CD8-positive, alpha-beta memory T cell (primary cell): ENCODE results near the gene RNF5. TPM values are rescaled to one million over a fixed set of nuclear protein-coding genes. Genes with fewer than 3 reads are reported as not detected.

Experiments used
- CTCF ChIA-PET: fragments of 350-600 bp; sonication (Branson Sonifier 250); formaldehyde crosslinking; loops from one replicate; lab custom pipeline; 2021; ENCODE audit warnings: antibody characterized with exemption; lab: Charles Lee
- POLR2A ChIA-PET: fragments of 350-600 bp; sonication (Branson Sonifier 250); formaldehyde crosslinking; loops from one replicate; lab custom pipeline; 2021; ENCODE audit warnings: antibody characterized with exemption; lab: Charles Lee
- DNase-seq, 5 donors: peaks; one replicate each; pipeline versions ENCODE4 v3.0.0 to v3.0.0-alpha.2; 2020 to 2022; ENCODE audit warnings: mixed read lengths in 1 of 5
- H3K27ac ChIP-seq: one replicate; pipeline ENCODE4 v1.7.0; 2013; ENCODE audit warnings: low read depth, mild to moderate bottlenecking, low read length, moderate library complexity
- H3K27me3 ChIP-seq: 2 replicates; pipeline ENCODE4 v1.7.0; 2013; ENCODE audit warnings: low read length, mild to moderate bottlenecking; ENCODE audit not compliant: insufficient read depth, poor library complexity, severe bottlenecking
- H3K36me3 ChIP-seq: 2 replicates; pipeline ENCODE4 v1.7.0; 2013; ENCODE audit warnings: mild to moderate bottlenecking, low read length, moderate library complexity; ENCODE audit not compliant: insufficient read depth
- H3K4me1 ChIP-seq: 2 replicates; pipeline ENCODE4 v1.7.0; 2013; ENCODE audit warnings: mild to moderate bottlenecking, low read length, moderate library complexity; ENCODE audit not compliant: insufficient read depth
- H3K4me3 ChIP-seq: 2 replicates; pipeline ENCODE4 v1.7.0; 2013; ENCODE audit warnings: mild to moderate bottlenecking, low read length
- H3K9me3 ChIP-seq: 2 replicates; pipeline ENCODE4 v1.7.0; 2013; ENCODE audit warnings: mild to moderate bottlenecking, low read length
- H3K27ac Mint-ChIP-seq, 8 donors: one replicate each; pipeline ENCODE4 v1.8.0; 2020 to 2021; ENCODE audit warnings: mixed read lengths in 8 of 8, mild to moderate bottlenecking in 6 of 8, inconsistent platforms in 3 of 8, moderate library complexity in 3 of 8
- H3K27me3 Mint-ChIP-seq, 2 donors: one replicate each; pipeline ENCODE4 v1.8.0; 2020 to 2021; ENCODE audit warnings: mixed read lengths in 2 of 2, mild to moderate bottlenecking in 1 of 2, moderate library complexity in 1 of 2
- H3K36me3 Mint-ChIP-seq, 3 donors: one replicate each; pipeline ENCODE4 v1.8.0; 2020 to 2021; ENCODE audit warnings: mixed read lengths in 3 of 3, inconsistent platforms in 1 of 3, mild to moderate bottlenecking in 1 of 3
- H3K4me1 Mint-ChIP-seq, 3 donors: one replicate each; pipeline ENCODE4 v1.8.0; 2020 to 2021; ENCODE audit warnings: mixed read lengths in 3 of 3, inconsistent platforms in 1 of 3, mild to moderate bottlenecking in 1 of 3
- H3K4me3 Mint-ChIP-seq, 7 donors: one replicate each; pipeline ENCODE4 v1.8.0; 2020 to 2021; ENCODE audit warnings: mixed read lengths in 7 of 7, mild to moderate bottlenecking in 6 of 7, moderate library complexity in 4 of 7, inconsistent platforms in 2 of 7
- H3K9me3 Mint-ChIP-seq, 5 donors: one replicate each; pipeline ENCODE4 v1.8.0; 2020 to 2022; ENCODE audit warnings: mixed read lengths in 5 of 5, mild to moderate bottlenecking in 3 of 5, moderate library complexity in 2 of 5, inconsistent platforms in 1 of 5
- polyA plus RNA-seq: library from polyadenylated mRNA; unstranded; fragments of 300-500 nt; fragmentation: Illumina TruSeq; gene quantifications from one replicate; pipeline ENCODE4 v1.2.3, GENCODE V29; 2021
- total RNA-seq, 2 experiments: library from RNA; stranded (reverse); gene quantifications; one replicate each; pipeline ENCODE4 v1.2.3, GENCODE V29; 2021

RNF5 gene
- total and polyA plus RNA-seq, 3 experiments from 2014 or later = 52.7 to 110 (median 52.9) TPM

DNA sequence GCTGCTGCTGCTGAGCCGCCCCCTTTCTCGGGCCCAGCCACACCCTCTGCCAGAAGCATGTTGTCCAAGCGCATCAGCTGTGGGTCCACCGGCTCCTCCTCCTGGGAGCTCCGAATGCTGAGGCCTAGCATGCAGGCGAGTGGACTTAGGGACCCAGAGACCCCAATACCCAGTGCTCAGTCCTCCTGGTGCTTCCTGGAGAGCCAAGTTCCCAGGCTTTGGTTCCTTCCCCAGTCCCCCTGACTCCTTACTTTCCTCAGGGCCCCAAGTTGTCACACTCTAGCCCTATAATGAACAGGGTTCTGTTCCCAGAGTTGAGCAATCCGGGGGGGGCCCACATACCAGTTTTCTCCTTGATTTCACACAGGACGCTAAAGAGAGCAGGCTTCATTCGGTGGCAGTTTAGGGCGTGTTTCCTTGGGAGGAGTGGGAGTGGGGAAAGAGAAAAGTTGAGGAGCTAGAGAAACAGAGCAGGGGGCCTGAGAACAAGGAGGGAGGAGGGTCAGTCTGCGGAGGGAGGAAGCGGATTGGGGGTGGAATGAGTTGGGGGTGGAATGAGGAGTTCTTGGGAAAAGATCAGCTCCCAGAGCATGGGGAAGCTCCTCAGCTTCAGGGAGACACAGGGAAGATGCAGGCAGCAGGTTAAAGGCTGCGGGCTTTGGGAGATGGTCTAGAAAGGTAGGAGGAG is 10.3 kb downstream of the RNF5 start:
- peaks cover 12 to 77% (median 20%) of the 10 kb centered on the region in 3 donors for H3K36me3 Mint-ChIP-seq
- H3K4me3 Mint-ChIP-seq = peak overlapping the region; percentile 88 to 97 (median 93)
- H3K27me3 ChIP-seq = no peaks in the 10 kb centered on the region
- POLR2A ChIA-PET = interaction anchor here (0.5 to 2.9 kb wide), 2 partner anchors 9 to 452 kb away, joined by 7 to 17 read pairs; no protein-coding TSS in a partner anchor
- DNase-seq = peak in 1 of 5 donors; percentile 43
- H3K36me3 ChIP-seq = peaks cover 29% of the 10 kb centered on the region
- CTCF ChIA-PET = interaction anchor here (0.9 kb wide), 1 partner anchor 9 kb away, joined by 3 read pairs; no protein-coding TSS in a partner anchor
- H3K27ac ChIP-seq = peak overlapping the region; percentile 85
- H3K9me3 Mint-ChIP-seq = no peaks in the 10 kb centered on the region
- H3K27ac Mint-ChIP-seq = peak overlapping the region; percentile 84 to 98 (median 95)
- peaks cover 41 to 65% (median 46%) of the 10 kb centered on the region in 3 donors for H3K4me1 Mint-ChIP-seq
- H3K27me3 Mint-ChIP-seq = peaks cover 0 to 2% of the 10 kb centered on the region in 2 donors
- H3K9me3 ChIP-seq = no peaks in the 10 kb centered on the region
- peaks cover 44% of the 10 kb centered on the region for H3K4me1 ChIP-seq
- peak overlapping the region; percentile 74 for H3K4me3 ChIP-seq

- Histone ChIP-seq H3K36me3 (peaks cover 27% of the 10 kb centered on the region), H3K4me1 (peaks cover 51% of the 10 kb centered on the region), H3K27me3 (no peaks in the 10 kb centered on the region), H3K9me3 (no peaks in the 10 kb centered on the region), H3K27ac (peak overlapping the region; percentile 85), H3K4me3 (peak overlapping the region; percentile 74)
- peak overlapping the region; percentile 84 to 98 (median 95) for H3K27ac Mint-ChIP-seq
- peak in 1 of 5 donors; percentile 30 for DNase-seq
- peaks cover 0 to 4% of the 10 kb centered on the region in 2 donors for H3K27me3 Mint-ChIP-seq
- H3K9me3 Mint-ChIP-seq = no peaks in the 10 kb centered on the region
- peaks cover 12 to 70% (median 20%) of the 10 kb centered on the region in 3 donors for H3K36me3 Mint-ChIP-seq
- H3K4me1 Mint-ChIP-seq = peaks cover 47 to 69% (median 53%) of the 10 kb centered on the region in 3 donors
- H3K4me3 Mint-ChIP-seq = peak overlapping the region; percentile 88 to 97 (median 93)
- ChIA-PET CTCF (interaction anchor here (0.9 to 2.2 kb wide), 2 partner anchors 10 to 12 kb away, joined by 3 to 8 read pairs; no protein-coding TSS in a partner anchor), POLR2A (interaction anchor here (2.5 to 2.9 kb wide), 2 partner anchors 10 to 12 kb away, joined by 7 to 17 read pairs; no protein-coding TSS in a partner anchor)
Measured at GRCh38 chr6:32189069-32189741, 11.0 kb downstream of the RNF5 start.

GRCh38 chr6:32189742-32190053 is 11.5 kb downstream of the RNF5 start:
- CTCF ChIA-PET = interaction anchor here (2.2 kb wide), 1 partner anchor 13 kb away, joined by 8 read pairs; no protein-coding TSS in a partner anchor
- POLR2A ChIA-PET = interaction anchor here (1.0 to 2.9 kb wide), 5 partner anchors 10 to 72 kb away, joined by 3 to 17 read pairs (median 5); partner anchors contain the start of genes AGPAT1 and ATF6B
- H3K36me3 Mint-ChIP-seq = peaks cover 12 to 68% (median 20%) of the 10 kb centered on the region in 3 donors

GRCh38 chr6:32190054-32190851 is 12.0 kb downstream of the RNF5 start, which contains the start of gene PBX2:
TSS of gene PBX2 (minus strand) at chr6:32190202. CDS start at chr6:32189915, 287 bp downstream.
- Mint-ChIP-seq H3K4me3 (peak within 1 kb of the TSS; percentile 92 to 100 (median 97)), H3K9me3 (no peaks in the 10 kb centered on the region), H3K27me3 (peaks cover 0 to 4% of the 10 kb centered on the region in 2 donors), H3K27ac (peak within 1 kb of the TSS; percentile 95 to 99 (median 98)), H3K4me1 (peaks cover 57 to 78% (median 64%) of the 10 kb centered on the region in 3 donors), H3K36me3 (peaks cover 12 to 68% (median 20%) of the 10 kb centered on the region in 3 donors)
- Histone ChIP-seq H3K27ac (peak within 1 kb of the TSS; percentile 85), H3K4me1 (peaks cover 62% of the 10 kb centered on the region), H3K36me3 (peaks cover 27% of the 10 kb centered on the region), H3K27me3 (no peaks in the 10 kb centered on the region), H3K9me3 (no peaks in the 10 kb centered on the region), H3K4me3 (peak within 1 kb of the TSS; percentile 95)
- DNase-seq = peak; percentile 68 to 85 (median 71)
- CTCF ChIA-PET = interaction anchor here (0.8 to 2.2 kb wide), 2 partner anchors 8 to 13 kb away, joined by 3 to 8 read pairs; no protein-coding TSS in a partner anchor
- POLR2A ChIA-PET = interaction anchor here (1.0 to 2.9 kb wide), 5 partner anchors 11 to 73 kb away, joined by 3 to 17 read pairs (median 5); partner anchors contain the start of genes AGPAT1 and ATF6B

More at GRCh38 chr6:32189742-32190053, 11.5 kb downstream of the RNF5 start:
- DNase-seq = peak in 1 of 5 donors; percentile 21
- peak overlapping the region; percentile 85 for H3K27ac ChIP-seq
- H3K4me1 Mint-ChIP-seq = peaks cover 51 to 73% (median 58%) of the 10 kb centered on the region in 3 donors
- peaks cover 0 to 4% of the 10 kb centered on the region in 2 donors for H3K27me3 Mint-ChIP-seq
- no peaks in the 10 kb centered on the region for H3K9me3 ChIP-seq
- H3K36me3 ChIP-seq = peaks cover 27% of the 10 kb centered on the region
- peaks cover 56% of the 10 kb centered on the region for H3K4me1 ChIP-seq
- H3K27ac Mint-ChIP-seq = peak overlapping the region; percentile 84 to 99 (median 95)
- H3K4me3 ChIP-seq = peak overlapping the region; percentile 74
- H3K9me3 Mint-ChIP-seq = no peaks in the 10 kb centered on the region
- no peaks in the 10 kb centered on the region for H3K27me3 ChIP-seq
- H3K4me3 Mint-ChIP-seq = peak overlapping the region; percentile 88 to 97 (median 93)

- H3K4me1 Mint-ChIP-seq = peaks cover 53 to 74% (median 59%) of the 10 kb centered on the region in 3 donors
- H3K27me3 Mint-ChIP-seq = peaks cover 0 to 2% of the 10 kb centered on the region in 2 donors
- CTCF ChIA-PET = interaction anchor here (0.8 to 2.2 kb wide), 2 partner anchors 9 to 14 kb away, joined by 3 to 8 read pairs; no protein-coding TSS in a partner anchor
Measured at GRCh38 chr6:32190911-32191677, 12.9 kb downstream of the RNF5 start.

DNA sequence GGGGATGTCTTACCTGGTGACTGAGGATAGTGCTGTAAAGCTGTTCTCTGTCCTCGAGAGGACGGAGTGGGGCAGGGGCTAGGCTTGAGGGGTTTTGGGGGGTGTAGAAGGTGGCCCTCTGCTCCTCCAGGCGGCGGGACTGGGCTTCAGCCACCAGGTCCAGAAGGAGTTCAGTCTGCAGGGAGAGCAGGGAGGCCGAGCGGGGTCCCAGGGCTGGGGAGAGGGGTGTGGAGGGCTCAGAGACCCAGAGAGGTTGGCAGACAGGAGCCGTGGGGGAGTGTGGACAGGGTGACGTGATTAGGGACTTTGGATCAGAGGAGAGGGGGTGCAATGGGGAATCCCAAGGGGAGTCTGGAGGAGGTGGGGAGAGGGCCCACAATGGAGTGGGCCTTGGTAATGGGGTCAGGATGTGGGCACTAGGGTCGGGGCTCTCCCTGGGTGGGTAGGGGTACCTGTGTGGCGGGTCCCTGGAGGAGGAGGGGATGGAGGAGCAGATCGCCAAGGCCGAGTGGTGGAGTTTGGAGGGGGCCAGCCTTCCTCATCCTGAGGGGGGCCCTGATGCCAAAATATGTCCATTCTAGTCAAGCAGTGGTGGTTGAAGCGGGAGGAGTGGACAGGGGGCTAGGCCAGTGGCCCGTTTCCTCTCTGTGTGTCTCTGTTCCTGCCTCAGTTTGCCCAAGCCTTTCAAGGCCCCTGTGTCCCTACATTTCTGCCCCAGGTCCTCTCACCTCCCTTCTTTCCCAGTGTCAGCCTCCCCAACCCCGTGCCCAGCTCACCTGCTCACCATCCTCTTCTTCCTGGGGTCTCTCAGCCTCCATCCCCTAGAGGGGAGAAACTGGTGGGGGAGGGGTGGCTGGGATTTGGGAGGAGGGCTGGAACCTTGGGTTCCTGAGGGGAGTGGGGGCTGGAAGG is 13.7 kb downstream of the RNF5 start:
- peaks cover 16% of the 10 kb centered on the region for H3K36me3 ChIP-seq
- Mint-ChIP-seq H3K9me3 (no peaks in the 10 kb centered on the region), H3K4me1 (peaks cover 50 to 73% (median 55%) of the 10 kb centered on the region in 3 donors), H3K4me3 (peak overlapping the region; percentile 92 to 100 (median 96)), H3K27me3 (peaks cover 0 to 2% of the 10 kb centered on the region in 2 donors), H3K27ac (peak overlapping the region; percentile 95 to 99 (median 98)), H3K36me3 (peaks cover 7 to 61% (median 8%) of the 10 kb centered on the region in 3 donors)
- H3K9me3 ChIP-seq = no peaks in the 10 kb centered on the region
- H3K27ac ChIP-seq = peak overlapping the region; percentile 85
- ChIA-PET POLR2A (interaction anchor here (0.8 to 2.5 kb wide), 4 partner anchors 9 to 661 kb away, joined by 3 to 17 read pairs (median 6); partner anchors contain the start of genes RNF5 and TAP1), CTCF (interaction anchor here (0.8 to 1.5 kb wide), 5 partner anchors 9 to 73 kb away, joined by 3 to 7 read pairs (median 3); no protein-coding TSS in a partner anchor)
- peaks cover 55% of the 10 kb centered on the region for H3K4me1 ChIP-seq
- peak overlapping the region; percentile 95 for H3K4me3 ChIP-seq
- no peaks in the 10 kb centered on the region for H3K27me3 ChIP-seq
- peak in 1 of 5 donors; percentile 29 for DNase-seq

More at GRCh38 chr6:32190911-32191677, 12.9 kb downstream of the RNF5 start:
- H3K27ac ChIP-seq = peak overlapping the region; percentile 85
- H3K27ac Mint-ChIP-seq = peak overlapping the region; percentile 95 to 99 (median 98)
- DNase-seq = no peak
- no peaks in the 10 kb centered on the region for H3K9me3 ChIP-seq
- H3K36me3 ChIP-seq = peaks cover 24% of the 10 kb centered on the region
- no peaks in the 10 kb centered on the region for H3K27me3 ChIP-seq
- H3K9me3 Mint-ChIP-seq = no peaks in the 10 kb centered on the region
- H3K4me3 ChIP-seq = peak overlapping the region; percentile 95
- peaks cover 59% of the 10 kb centered on the region for H3K4me1 ChIP-seq
- peaks cover 12 to 65% (median 15%) of the 10 kb centered on the region in 3 donors for H3K36me3 Mint-ChIP-seq
- H3K4me3 Mint-ChIP-seq = peak overlapping the region; percentile 92 to 100 (median 96)
- POLR2A ChIA-PET = interaction anchor here (1.1 to 2.9 kb wide), 4 partner anchors 12 to 63 kb away, joined by 3 to 17 read pairs (median 6); partner anchors contain the start of genes AGPAT1 and ATF6B
